Hepatocyte (in vitro differentiated cells): ENCODE data around the gene UBE2I.

Experiments
- EZH2 ChIP-seq: fragments of 200-600 bp; sonication (generic); IDR thresholded peaks from 2 replicates; pipeline ENCODE4 v1.6.1; 2016; ENCODE audit warnings: antibody characterized with exemption, mild to moderate bottlenecking, borderline replicate concordance
- EZH2phosphoT487 ChIP-seq: fragments of 200-600 bp; sonication (generic); IDR thresholded peaks from one replicate; pipeline ENCODE4 v1.6.1; 2018; ENCODE audit warnings: antibody characterized with exemption, mild to moderate bottlenecking, low read depth, moderate library complexity; ENCODE audit not compliant: unreplicated experiment, severe bottlenecking
- TF ChIP-seq, protein P1 (sequence below): fragments of 200-600 bp; sonication (generic); IDR thresholded peaks from 2 replicates; pipeline ENCODE4 v1.5.1; 2016; ENCODE audit warnings: antibody characterized with exemption, mild to moderate bottlenecking; ENCODE audit not compliant: poor library complexity

DNA sequence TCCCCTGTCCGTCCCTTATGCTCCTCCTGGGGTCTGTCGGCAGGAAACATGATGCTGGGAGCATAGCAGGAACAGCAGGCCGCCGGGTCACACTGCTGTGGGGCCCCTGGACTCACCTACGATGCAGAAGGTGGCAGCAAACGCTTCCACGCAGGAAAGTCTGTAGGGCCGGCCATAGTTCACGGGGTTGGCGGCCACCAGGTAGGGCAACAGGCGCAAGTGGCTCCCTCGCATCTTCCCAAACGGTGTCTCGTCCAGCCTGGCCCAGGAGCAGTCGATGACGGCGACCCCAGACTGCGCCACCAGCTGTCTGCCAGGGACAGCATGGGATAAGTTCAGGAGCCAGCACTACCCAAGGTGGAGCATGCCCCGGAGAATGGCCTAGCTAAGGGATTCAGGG is 41.3 kb downstream of the UBE2I start:
- TF ChIP-seq, protein P1, sequence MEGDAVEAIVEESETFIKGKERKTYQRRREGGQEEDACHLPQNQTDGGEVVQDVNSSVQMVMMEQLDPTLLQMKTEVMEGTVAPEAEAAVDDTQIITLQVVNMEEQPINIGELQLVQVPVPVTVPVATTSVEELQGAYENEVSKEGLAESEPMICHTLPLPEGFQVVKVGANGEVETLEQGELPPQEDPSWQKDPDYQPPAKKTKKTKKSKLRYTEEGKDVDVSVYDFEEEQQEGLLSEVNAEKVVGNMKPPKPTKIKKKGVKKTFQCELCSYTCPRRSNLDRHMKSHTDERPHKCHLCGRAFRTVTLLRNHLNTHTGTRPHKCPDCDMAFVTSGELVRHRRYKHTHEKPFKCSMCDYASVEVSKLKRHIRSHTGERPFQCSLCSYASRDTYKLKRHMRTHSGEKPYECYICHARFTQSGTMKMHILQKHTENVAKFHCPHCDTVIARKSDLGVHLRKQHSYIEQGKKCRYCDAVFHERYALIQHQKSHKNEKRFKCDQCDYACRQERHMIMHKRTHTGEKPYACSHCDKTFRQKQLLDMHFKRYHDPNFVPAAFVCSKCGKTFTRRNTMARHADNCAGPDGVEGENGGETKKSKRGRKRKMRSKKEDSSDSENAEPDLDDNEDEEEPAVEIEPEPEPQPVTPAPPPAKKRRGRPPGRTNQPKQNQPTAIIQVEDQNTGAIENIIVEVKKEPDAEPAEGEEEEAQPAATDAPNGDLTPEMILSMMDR, result no peak
- TF ChIP-seq EZH2 (no peak), EZH2phosphoT487 (no peak)
